ENCODE results near the gene CBLN1. TPM values are rescaled to one million over a fixed set of nuclear protein-coding genes. Genes with fewer than 3 reads are reported as not detected.

The CBLN1 gene
- total and polyA plus RNA-seq, 2 of the 4 experiments (the other 2 are of a cell fraction) = not detected

DNA sequence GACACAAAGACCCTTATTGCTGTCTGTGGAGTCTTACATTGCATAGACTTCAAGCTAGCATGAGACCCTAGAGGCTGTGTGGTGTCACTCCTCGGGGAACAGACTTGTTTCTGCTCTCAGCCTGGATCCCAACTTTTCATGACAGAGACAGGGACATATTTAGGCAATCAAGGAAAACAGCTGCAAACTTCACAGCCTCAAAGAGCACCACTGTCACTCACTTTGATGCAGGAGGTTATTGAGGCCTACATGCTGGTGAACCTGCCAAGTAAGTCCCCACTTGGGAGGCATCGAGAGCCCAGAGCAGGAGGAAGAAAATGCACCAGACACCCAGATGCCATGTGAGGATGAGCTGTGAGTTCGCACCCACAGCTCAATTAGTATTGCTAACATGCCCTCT is 10.3 kb downstream of the CBLN1 start:
- Histone ChIP-seq H3K18ac (ENCODE audit: low read depth, low read length) (no peak overlapping the region), H4K5ac (ENCODE audit: low read depth, low read length) (no peak overlapping the region), H2BK120ac (ENCODE audit: low read depth, low read length) (no peak overlapping the region), H3K14ac (replicated peaks; ENCODE audit: low read depth, low read length) (no peak overlapping the region), H3K9me1 (ENCODE audit: insufficient read depth, low read length) (no peaks in the 10 kb centered on the region), H2AK9ac (replicated peaks; ENCODE audit: low read depth, low read length, poor library complexity) (no peak overlapping the region), H2AFZ (replicated peaks; ENCODE audit: low read length, poor library complexity) (no peak overlapping the region), H2AK5ac (ENCODE audit: low read depth, low read length) (no peak overlapping the region), H3K79me1 (ENCODE audit: low read depth in 1 of 2, low read length in 2 of 2) (no peaks in the 10 kb centered on the region), H3K56ac (ENCODE audit: extremely low read depth, insufficient read depth, low read length) (no peak overlapping the region), H3K4ac (ENCODE audit: low read depth, low read length) (no peak overlapping the region), H3K27ac (ENCODE audit: insufficient read depth, low read length) (no peak overlapping the region), H3K9me3 (ENCODE audit: control insufficient read depth, insufficient read depth, low read length) (no peaks in the 10 kb centered on the region), H3K4me2 (ENCODE audit: low read depth, low read length) (no peak overlapping the region), H3K4me3 (ENCODE audit: insufficient read depth, low read depth, low read length) (no peak overlapping the region), H4K91ac (ENCODE audit: insufficient read depth, low read depth, low read length) (no peak overlapping the region), H2BK20ac (ENCODE audit: low read depth, low read length) (no peak overlapping the region), H3K36me3 (ENCODE audit: control insufficient read depth, insufficient read depth, low read length) (no peaks in the 10 kb centered on the region), H3K27me3 (ENCODE audit: control insufficient read depth, insufficient read depth, low read length) (peaks cover 8% of the 10 kb centered on the region), H3K23ac (ENCODE audit: low read depth, low read length) (no peak overlapping the region), H2BK5ac (ENCODE audit: low read depth, low read length, poor library complexity, severe bottlenecking) (no peak overlapping the region), H4K20me1 (ENCODE audit: insufficient read depth, low read length) (no peaks in the 10 kb centered on the region; the same call in 1 of the 2 replicates), H4K8ac (ENCODE audit: low read depth in 2 of 2, low read length in 2 of 2) (no peak overlapping the region), H3K9ac (ENCODE audit: low read depth, low read length) (no peak overlapping the region), H2BK15ac (ENCODE audit: low read depth, low read length) (no peak overlapping the region), H3K4me1 (ENCODE audit: control insufficient read depth, insufficient read depth, low read length) (no peaks in the 10 kb centered on the region)
- intact Hi-C loops (cut with micrococcal nuclease) = no loop called here
- no CpG with 5 or more reads among the region's 3 CpGs for WGBS, 2 experiments (ENCODE audit: extremely low coverage in 2 of 2, insufficient read length in 1 of 2)
- DNase-seq (no peak), ATAC-seq (ENCODE audit: low read depth) (no peak)
- BruUV-seq (replicated peaks) = no TSS peak
- ChIA-PET POLR2A (ENCODE audit: unreplicated experiment) (no interaction called here), CTCF (no interaction called here)
- dilution Hi-C loops (cut with HindIII; ENCODE audit: low sequenced_read_pairs, unreplicated experiment) = no loop called here
- in situ Hi-C loops (cut with MboI; ENCODE audit: low sequenced_read_pairs) = no loop called here
- TF ChIP-seq RCOR1 (IDR thresholded peaks at IDR 0.05; ENCODE audit: insufficient replicate concordance, low read length) (no peak), CEBPB (IDR thresholded peaks at IDR 0.05; ENCODE audit: low read depth, low read length) (no peak), FOS (IDR thresholded peaks at IDR 0.05; ENCODE audit: low read depth, low read length) (no peak), CHD1 (IDR thresholded peaks at IDR 0.05; ENCODE audit: low read depth, low read length) (no peak), MAZ (IDR thresholded peaks at IDR 0.05; ENCODE audit: borderline replicate concordance, low read depth, low read length) (no peak), RAD21 (IDR thresholded peaks at IDR 0.05; ENCODE audit: low read length) (no peak)
